Type B pancreatic cell (in vitro differentiated cells): Measurements from ENCODE around the gene OR2L3. TPM values are rescaled to one million over a fixed set of nuclear protein-coding genes. Genes with fewer than 3 reads are reported as not detected.
"Not testable (repeated sequence)": the region's sequence is repeated elsewhere in the genome, so short reads cannot be mapped to it uniquely, and the experiment has no call there.

Source experiments
- DNase-seq: peaks from one replicate; pipeline ENCODE4 v3.0.0; 2021; ENCODE audit warnings: mixed read lengths; ENCODE audit not compliant: unreplicated experiment; ENCODE audit errors: extremely low spot score
- H3K27ac Mint-ChIP-seq: 2 replicates; pipeline ENCODE4 v1.8.0; 2021; ENCODE audit warnings: mild to moderate bottlenecking, mixed read lengths
- H3K27me3 Mint-ChIP-seq: 2 replicates; pipeline ENCODE4 v1.8.0; 2021; ENCODE audit warnings: mixed read lengths
- H3K36me3 Mint-ChIP-seq: 2 replicates; pipeline ENCODE4 v1.8.0; 2021; ENCODE audit warnings: mixed read lengths
- H3K4me1 Mint-ChIP-seq: one replicate; pipeline ENCODE4 v1.8.0; 2021; ENCODE audit warnings: mixed read lengths; ENCODE audit not compliant: unreplicated experiment
- H3K4me3 Mint-ChIP-seq: 2 replicates; pipeline ENCODE4 v1.8.0; 2021; ENCODE audit warnings: mild to moderate bottlenecking, mixed read lengths
- H3K9me3 Mint-ChIP-seq: 2 replicates; pipeline ENCODE4 v1.8.0; 2021; ENCODE audit warnings: mixed read lengths
- CTCF ChIP-seq: fragments of 200-600 bp; sonication (generic); conservative IDR thresholded peaks from 2 replicates; pipeline ENCODE4 v1.5.0; 2021; ENCODE audit warnings: antibody characterized with exemption, mild to moderate bottlenecking
- total RNA-seq: library from RNA; stranded (reverse); gene quantifications from 2 replicates; pipeline ENCODE4 v1.2.1, GENCODE V29; 2021; ENCODE audit warnings: low replicate concordance

OR2L3 gene
- total RNA-seq, 1 donor from 2014 or later: not detected

- H3K27ac Mint-ChIP-seq: no peak overlapping the region
- H3K36me3 Mint-ChIP-seq: no peaks in the 10 kb centered on the region
- no peak overlapping the region for H3K4me3 Mint-ChIP-seq
- H3K4me1 Mint-ChIP-seq: no peaks in the 10 kb centered on the region
- DNase-seq: no peak
- no peaks in the 10 kb centered on the region for H3K27me3 Mint-ChIP-seq
- TF ChIP-seq CTCF: no peak
- H3K9me3 Mint-ChIP-seq: peaks cover 9% of the 10 kb centered on the region
Measured at GRCh38 chr1:248065071-248065470, 18.4 kb downstream of the OR2L3 start.

- H3K36me3 Mint-ChIP-seq: no peaks in the 10 kb centered on the region
- no peaks in the 10 kb centered on the region for H3K27me3 Mint-ChIP-seq
- no peaks in the 10 kb centered on the region for H3K4me1 Mint-ChIP-seq
- H3K9me3 Mint-ChIP-seq: peaks cover 6% of the 10 kb centered on the region
- TF ChIP-seq CTCF: no peak
- H3K27ac Mint-ChIP-seq: no peak overlapping the region
- DNase-seq: no peak
- H3K4me3 Mint-ChIP-seq: no peak overlapping the region
Measured at GRCh38 chr1:248065604-248066003, 19.0 kb downstream of the OR2L3 start.

GRCh38 chr1:248083864-248084263 is 37.2 kb downstream of the OR2L3 start:
- not testable (repeated sequence) for H3K36me3 Mint-ChIP-seq, H3K27me3 Mint-ChIP-seq, H3K27ac Mint-ChIP-seq, H3K9me3 Mint-ChIP-seq, H3K4me1 Mint-ChIP-seq, DNase-seq, H3K4me3 Mint-ChIP-seq

- Mint-ChIP-seq H3K4me3 (no peak within 1 kb of the TSS), H3K27ac (no peak within 1 kb of the TSS), H3K4me1 (no peaks in the 10 kb centered on the region), H3K36me3 (no peaks in the 10 kb centered on the region), H3K27me3 (no peaks in the 10 kb centered on the region), H3K9me3 (peaks cover 14% of the 10 kb centered on the region)
- TF ChIP-seq CTCF: no peak
- DNase-seq: no peak
Measured at GRCh38 chr1:248094884-248095283, 48.2 kb downstream of the OR2L3 start, which contains the start of gene OR2L13. Gene OR2L13, plus strand, starts transcription at chr1:248095184. Its CDS starts 4,192 bp downstream, at chr1:248099376.

- DNase-seq: no peak
- Mint-ChIP-seq H3K27ac (no peak overlapping the region), H3K9me3 (peaks cover 5% of the 10 kb centered on the region), H3K4me1 (no peaks in the 10 kb centered on the region), H3K4me3 (no peak overlapping the region), H3K36me3 (no peaks in the 10 kb centered on the region), H3K27me3 (no peaks in the 10 kb centered on the region)
- no peak for TF ChIP-seq CTCF
Measured at GRCh38 chr1:248098529-248098928, 51.9 kb downstream of the OR2L3 start.

- no peaks in the 10 kb centered on the region for H3K27me3 Mint-ChIP-seq
- H3K4me1 Mint-ChIP-seq: no peaks in the 10 kb centered on the region
- no peak overlapping the region for H3K27ac Mint-ChIP-seq
- no peaks in the 10 kb centered on the region for H3K36me3 Mint-ChIP-seq
- H3K4me3 Mint-ChIP-seq: no peak overlapping the region
- no peak for DNase-seq
- H3K9me3 Mint-ChIP-seq: no peaks in the 10 kb centered on the region
- TF ChIP-seq CTCF: no peak
Measured at GRCh38 chr1:248102847-248103246, 56.2 kb downstream of the OR2L3 start.
